Measurements from ENCODE around the gene ZMIZ1.

Gene ZMIZ1

DNA sequence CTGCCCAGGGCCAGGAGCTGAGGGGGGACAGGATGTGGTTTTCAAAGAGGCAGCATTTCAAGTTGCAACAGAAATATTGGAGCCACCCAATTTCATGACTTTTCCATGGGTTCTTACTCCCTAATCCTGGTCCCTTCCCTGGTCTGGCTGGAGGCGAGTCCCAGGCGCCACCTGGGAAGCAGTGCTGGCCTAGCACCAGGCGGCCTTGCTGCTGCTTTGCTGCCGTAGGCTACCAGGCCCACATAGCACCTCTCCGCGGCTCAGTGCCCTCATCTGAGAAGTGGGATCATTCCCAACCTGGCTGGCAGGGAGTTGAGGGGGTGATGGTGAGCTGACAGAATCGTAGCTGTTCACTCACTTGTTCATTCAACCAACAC is 33.7 kb downstream of the ZMIZ1 start:
- TF ChIP-seq, protein P1, sequence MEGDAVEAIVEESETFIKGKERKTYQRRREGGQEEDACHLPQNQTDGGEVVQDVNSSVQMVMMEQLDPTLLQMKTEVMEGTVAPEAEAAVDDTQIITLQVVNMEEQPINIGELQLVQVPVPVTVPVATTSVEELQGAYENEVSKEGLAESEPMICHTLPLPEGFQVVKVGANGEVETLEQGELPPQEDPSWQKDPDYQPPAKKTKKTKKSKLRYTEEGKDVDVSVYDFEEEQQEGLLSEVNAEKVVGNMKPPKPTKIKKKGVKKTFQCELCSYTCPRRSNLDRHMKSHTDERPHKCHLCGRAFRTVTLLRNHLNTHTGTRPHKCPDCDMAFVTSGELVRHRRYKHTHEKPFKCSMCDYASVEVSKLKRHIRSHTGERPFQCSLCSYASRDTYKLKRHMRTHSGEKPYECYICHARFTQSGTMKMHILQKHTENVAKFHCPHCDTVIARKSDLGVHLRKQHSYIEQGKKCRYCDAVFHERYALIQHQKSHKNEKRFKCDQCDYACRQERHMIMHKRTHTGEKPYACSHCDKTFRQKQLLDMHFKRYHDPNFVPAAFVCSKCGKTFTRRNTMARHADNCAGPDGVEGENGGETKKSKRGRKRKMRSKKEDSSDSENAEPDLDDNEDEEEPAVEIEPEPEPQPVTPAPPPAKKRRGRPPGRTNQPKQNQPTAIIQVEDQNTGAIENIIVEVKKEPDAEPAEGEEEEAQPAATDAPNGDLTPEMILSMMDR (IDR thresholded peaks at IDR 0.05), result no peak

DNA sequence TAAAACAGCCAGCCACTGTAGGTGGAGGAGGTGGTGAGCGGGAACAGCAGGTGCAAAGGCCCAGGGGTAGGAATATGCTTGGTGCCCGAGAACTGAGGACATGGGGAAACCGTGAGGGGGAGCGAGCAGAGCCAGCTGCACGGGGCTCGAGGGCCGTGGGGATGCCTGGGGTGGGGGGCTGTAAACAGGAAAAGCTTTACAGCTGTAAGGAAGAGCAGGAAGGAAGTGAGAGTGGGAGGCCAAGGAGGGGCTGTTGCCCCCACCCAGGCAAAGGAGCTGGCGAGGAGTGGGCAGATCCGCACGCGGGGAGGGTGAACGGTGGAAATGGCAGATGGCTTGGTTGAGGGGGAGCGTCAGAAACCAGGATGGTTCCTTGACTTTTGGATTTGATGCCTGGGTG is 34.4 kb downstream of the ZMIZ1 start:
- TF ChIP-seq, protein P1 (IDR thresholded peaks at IDR 0.05), result no peak

DNA sequence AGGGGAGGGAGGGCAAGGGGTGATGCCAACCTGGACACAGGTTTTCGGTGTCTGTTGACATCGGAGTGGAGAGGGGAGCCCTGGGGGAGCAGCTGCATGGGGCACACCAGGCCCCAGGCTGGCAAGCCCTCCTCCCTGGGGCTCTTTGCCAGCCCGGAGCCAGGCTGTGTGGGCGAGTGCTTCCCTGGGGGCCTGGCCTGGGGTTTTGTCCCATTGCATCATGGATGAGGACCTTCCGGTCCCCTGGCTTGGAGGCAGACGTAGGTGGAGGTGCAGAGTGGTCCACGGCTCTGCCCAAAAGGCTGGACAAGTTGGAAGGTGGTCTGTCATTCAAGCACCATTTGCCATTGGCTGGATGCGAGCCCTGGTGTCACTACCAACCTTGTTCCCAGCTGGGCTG is 34.8 kb downstream of the ZMIZ1 start:
- TF ChIP-seq, protein P1 (IDR thresholded peaks at IDR 0.05), result no peak

DNA sequence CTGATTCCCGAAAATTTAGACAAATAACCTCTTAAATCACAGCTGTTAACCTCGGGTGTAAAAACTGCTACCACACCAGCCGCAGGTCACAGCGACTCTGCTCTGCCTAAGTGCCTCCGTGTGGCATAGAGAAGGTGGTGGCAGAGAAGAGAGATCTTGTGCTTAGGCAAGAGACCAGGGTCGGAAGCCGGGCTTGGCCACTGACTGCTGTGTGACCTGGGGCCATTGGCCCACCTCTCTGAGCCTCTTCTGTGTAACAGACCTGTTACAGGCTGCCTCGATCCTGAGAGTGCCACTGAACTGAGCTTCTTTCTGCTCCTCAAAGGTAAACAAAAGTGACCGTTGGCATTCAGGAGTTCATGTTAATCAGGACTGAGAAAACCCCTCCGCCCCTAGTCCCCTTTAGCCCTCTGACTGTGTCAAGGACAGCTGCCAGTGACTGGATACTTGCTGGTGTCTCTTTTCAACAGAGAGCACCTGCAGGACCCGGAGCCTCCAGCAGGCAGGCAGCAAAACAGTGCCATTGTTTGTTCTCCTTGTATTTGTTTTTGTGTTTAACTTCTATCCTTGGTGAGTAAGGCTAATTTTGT is 36.5 kb downstream of the ZMIZ1 start:
- TF ChIP-seq, protein P1 (IDR thresholded peaks at IDR 0.05), result no peak; the same call in 1 of the 2 replicates

DNA sequence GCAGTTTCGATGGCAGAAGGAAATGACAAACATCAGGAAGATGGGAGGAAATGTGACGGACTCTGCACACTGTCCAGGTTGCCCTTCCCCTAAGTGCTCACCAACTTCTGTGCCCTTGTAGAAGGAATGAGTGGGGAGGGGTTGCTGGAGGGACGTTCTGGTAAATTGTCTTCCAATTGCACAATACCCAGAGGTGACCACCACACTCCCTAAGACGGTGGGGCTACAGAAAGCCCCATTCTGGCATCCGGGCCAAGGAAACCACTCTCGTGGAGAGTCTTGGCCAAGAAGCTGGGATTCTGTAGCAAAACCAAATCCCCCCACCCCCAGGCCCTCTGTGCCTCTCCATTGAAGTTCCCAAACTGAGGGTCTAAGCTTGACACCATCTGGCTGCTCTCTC is 37.1 kb downstream of the ZMIZ1 start:
- TF ChIP-seq, protein P1 (IDR thresholded peaks at IDR 0.05), result no peak

DNA sequence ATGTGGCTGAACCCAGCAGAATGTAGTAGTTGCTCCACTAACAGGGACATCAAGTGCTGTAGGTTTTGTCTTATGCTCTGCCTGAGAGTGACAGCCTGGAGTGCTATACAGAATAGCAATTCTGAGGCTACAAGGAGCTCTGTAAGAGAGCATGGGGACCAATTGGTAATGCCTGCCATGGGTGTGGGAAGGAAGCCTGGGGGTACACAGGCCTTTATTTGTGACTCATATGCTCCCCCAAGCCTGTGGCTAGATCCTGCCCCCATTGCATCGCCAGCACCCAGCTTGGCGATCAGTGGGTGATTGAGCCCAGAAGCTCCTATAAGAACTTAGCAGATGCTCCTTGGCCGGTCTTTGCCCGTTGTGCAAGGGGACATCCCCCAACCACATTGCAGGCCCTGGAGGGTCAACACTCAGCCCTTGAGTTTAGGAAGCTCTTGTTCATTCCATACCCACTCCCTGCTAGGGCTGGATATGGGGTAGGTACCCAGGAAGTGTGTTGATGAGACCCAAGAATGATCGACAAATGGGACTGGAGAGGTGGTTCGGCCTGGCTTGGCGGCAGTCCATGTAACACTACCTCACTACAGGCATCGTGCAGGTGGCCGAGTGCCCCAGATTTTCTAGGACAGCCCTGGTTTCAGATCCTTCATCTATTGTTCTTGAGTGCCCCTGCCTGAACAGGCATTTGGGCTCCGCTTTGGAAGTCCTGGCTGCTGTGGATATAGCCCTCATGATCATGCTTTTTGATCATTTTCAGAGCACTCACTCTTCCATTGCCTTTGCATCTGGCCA is 37.7 kb downstream of the ZMIZ1 start:
- TF ChIP-seq, protein P1 (IDR thresholded peaks at IDR 0.05), result no peak

DNA sequence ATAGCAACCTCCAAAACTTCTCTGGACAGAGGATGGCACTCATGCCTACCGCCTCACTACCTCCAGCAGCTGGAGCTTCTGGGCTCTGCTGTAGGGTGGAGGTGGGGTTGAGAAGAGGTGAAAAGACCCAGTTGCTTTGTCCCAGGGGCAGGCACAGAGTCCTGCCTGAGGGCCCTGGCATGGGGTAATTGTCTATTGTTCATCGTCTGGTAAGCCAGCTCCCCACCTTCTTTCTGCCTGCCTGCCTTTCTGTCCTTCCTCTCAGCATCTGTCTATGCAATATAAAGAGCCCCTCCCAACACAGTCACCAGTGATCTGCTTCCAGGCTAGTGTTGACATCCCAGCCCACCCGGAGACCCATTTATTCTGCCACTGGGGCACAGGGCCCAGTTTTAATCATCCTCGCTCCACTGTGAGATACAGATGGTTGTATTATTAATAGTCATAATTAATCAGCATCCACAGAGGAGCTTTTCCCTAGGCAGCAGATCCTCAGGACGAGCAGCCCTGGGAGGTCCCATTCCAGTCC is 39.0 kb downstream of the ZMIZ1 start:
- TF ChIP-seq, protein P1 (IDR thresholded peaks at IDR 0.05), result no peak

All from LNCAP (cell line).